HEK293 (cell line): ENCODE results near the gene AKAP9.

Experiments used
- ATF2 ChIP-seq: fragments of 450-650 bp; formaldehyde crosslinking; IDR thresholded peaks from 2 replicates; pipeline ENCODE4 v1.5.1; 2016; ENCODE audit warnings: missing biosample characterization, missing genetic modification characterization, low read depth
- GLIS1 ChIP-seq: fragments of 450-650 bp; formaldehyde crosslinking; IDR thresholded peaks from 2 replicates; pipeline ENCODE4 v1.5.1; 2016; ENCODE audit warnings: missing biosample characterization, missing genetic modification characterization
- KLF17 ChIP-seq: fragments of 450-650 bp; formaldehyde crosslinking; IDR thresholded peaks from 2 replicates; pipeline ENCODE4 v1.5.1; 2016; ENCODE audit warnings: missing biosample characterization, missing genetic modification characterization
- PRDM1 ChIP-seq: fragments of 450-650 bp; formaldehyde crosslinking; IDR thresholded peaks from 2 replicates; pipeline ENCODE4; 2016; ENCODE audit warnings: missing biosample characterization, missing genetic modification characterization
- PRDM10 ChIP-seq: fragments of 450-650 bp; formaldehyde crosslinking; IDR thresholded peaks from 2 replicates; pipeline ENCODE4 v1.5.1; 2016; ENCODE audit warnings: missing biosample characterization, missing genetic modification characterization
- RBAK ChIP-seq: fragments of 450-650 bp; formaldehyde crosslinking; IDR thresholded peaks from 2 replicates; pipeline ENCODE4 v1.5.1; 2016; ENCODE audit warnings: missing biosample characterization, missing genetic modification characterization
- SP7 ChIP-seq: fragments of 450-650 bp; formaldehyde crosslinking; IDR thresholded peaks from 2 replicates; pipeline ENCODE4 v1.5.1; 2016; ENCODE audit warnings: missing biosample characterization, missing genetic modification characterization
- ZBTB11 ChIP-seq: fragments of 450-650 bp; formaldehyde crosslinking; conservative IDR thresholded peaks from 2 replicates; pipeline ENCODE4 v1.5.1; 2016; ENCODE audit warnings: low read depth, missing biosample characterization, missing genetic modification characterization
- ZBTB21 ChIP-seq: fragments of 450-650 bp; formaldehyde crosslinking; IDR thresholded peaks from 2 replicates; pipeline ENCODE4 v1.5.1; 2017; ENCODE audit warnings: missing biosample characterization, missing genetic modification characterization
- ZBTB44 ChIP-seq: fragments of 450-650 bp; IDR thresholded peaks from 2 replicates; pipeline ENCODE4 v1.5.1; 2018; ENCODE audit warnings: missing biosample characterization, mild to moderate bottlenecking, missing genetic modification characterization
- ZNF121 ChIP-seq: fragments of 450-650 bp; formaldehyde crosslinking; IDR thresholded peaks from 2 replicates; pipeline ENCODE4 v1.5.1; 2016; ENCODE audit warnings: missing biosample characterization, missing genetic modification characterization
- ZNF138 ChIP-seq: fragments of 450-650 bp; formaldehyde crosslinking; IDR thresholded peaks from 2 replicates; pipeline ENCODE4 v1.5.1; 2016; ENCODE audit warnings: missing biosample characterization, missing genetic modification characterization, borderline replicate concordance
- ZNF155 ChIP-seq: fragments of 450-650 bp; formaldehyde crosslinking; IDR thresholded peaks from 2 replicates; pipeline ENCODE4 v1.5.1; 2016; ENCODE audit warnings: missing biosample characterization, missing genetic modification characterization
- ZNF19 ChIP-seq: fragments of 450-650 bp; formaldehyde crosslinking; IDR thresholded peaks from 2 replicates; pipeline ENCODE4; 2016; ENCODE audit warnings: missing biosample characterization, missing genetic modification characterization, low read depth
- ZNF211 ChIP-seq: fragments of 450-650 bp; formaldehyde crosslinking; IDR thresholded peaks from 2 replicates; pipeline ENCODE4 v1.5.1; 2016; ENCODE audit warnings: low read depth, missing biosample characterization, missing genetic modification characterization
- ZNF302 ChIP-seq: fragments of 450-650 bp; formaldehyde crosslinking; IDR thresholded peaks from 2 replicates; pipeline ENCODE4 v1.5.1; 2016; ENCODE audit warnings: missing biosample characterization, missing genetic modification characterization, low read depth
- ZNF311 ChIP-seq: fragments of 450-650 bp; formaldehyde crosslinking; IDR thresholded peaks from 2 replicates; pipeline ENCODE4 v1.5.1; 2017; ENCODE audit warnings: missing biosample characterization, missing genetic modification characterization, borderline replicate concordance
- ZNF488 ChIP-seq: fragments of 450-650 bp; formaldehyde crosslinking; IDR thresholded peaks from 2 replicates; pipeline ENCODE4 v1.5.1; 2016; ENCODE audit warnings: missing biosample characterization, missing genetic modification characterization
- ZNF585B ChIP-seq: fragments of 450-650 bp; formaldehyde crosslinking; IDR thresholded peaks from 2 replicates; pipeline ENCODE4 v1.5.1; 2016; ENCODE audit warnings: missing biosample characterization, missing genetic modification characterization
- ZNF624 ChIP-seq: fragments of 450-650 bp; formaldehyde crosslinking; IDR thresholded peaks from 2 replicates; pipeline ENCODE4 v1.5.1; 2017; ENCODE audit warnings: missing biosample characterization, missing genetic modification characterization
- ZNF654 ChIP-seq: fragments of 450-650 bp; formaldehyde crosslinking; IDR thresholded peaks from 2 replicates; pipeline ENCODE4 v1.5.1; 2016; ENCODE audit warnings: low read depth, missing biosample characterization, missing genetic modification characterization
- ZNF660 ChIP-seq: fragments of 450-650 bp; IDR thresholded peaks from 2 replicates; pipeline ENCODE4 v1.5.1; 2018; ENCODE audit warnings: missing biosample characterization, mild to moderate bottlenecking, missing genetic modification characterization

The AKAP9 gene

GRCh38 chr7:91940572-91941341, at the start of gene AKAP9 (continued):
- TF ChIP-seq PRDM10: peak; percentile 84
- no peak for TF ChIP-seq RBAK (tag by site-specific recombination)
- no peak for TF ChIP-seq ZNF654 (tag by site-specific recombination)
- TF ChIP-seq ZNF311 (tag by site-specific recombination): no peak
- no peak for TF ChIP-seq ZNF19
- no peak for TF ChIP-seq ZNF211 (tag by site-specific recombination)
- no peak for TF ChIP-seq ZNF302 (tag by site-specific recombination)
- TF ChIP-seq GLIS1 (tag by site-specific recombination): peak; percentile 67; the same call in 1 of the 2 replicates
- TF ChIP-seq ZNF585B: no peak
- TF ChIP-seq ZNF121: no peak
- TF ChIP-seq ZNF624 (tag by site-specific recombination): no peak
- peak; percentile 75; the same call in 1 of the 2 replicates for TF ChIP-seq KLF17 (tag by site-specific recombination)
- no peak for TF ChIP-seq ATF2 (tag by site-specific recombination)
- TF ChIP-seq SP7 (tag by site-specific recombination): peak; percentile 57; the same call in 1 of the 2 replicates
- no peak for TF ChIP-seq ZBTB21 (tag by site-specific recombination)
- no peak for TF ChIP-seq ZNF155 (tag by site-specific recombination)
- TF ChIP-seq ZBTB44 (tag by site-specific recombination): no peak
- no peak for TF ChIP-seq ZNF488
- TF ChIP-seq ZNF138 (tag by site-specific recombination): no peak
- peak; percentile 24; the same call in 1 of the 2 replicates for TF ChIP-seq ZBTB11 (tag by site-specific recombination)
- no peak for TF ChIP-seq PRDM1 (tag by site-specific recombination)
- TF ChIP-seq ZNF660 (tag by site-specific recombination): 0 out of 2 replicates have a peak, but pooled peaks have one; percentile 18
